Liver (tissue), 9 donors: ENCODE data around the gene LBHD1. TPM values are rescaled to one million over a fixed set of nuclear protein-coding genes. Genes with fewer than 3 reads are reported as not detected.

Experiments
- DNase-seq: peaks from one replicate; pipeline ENCODE4 v3.0.0-alpha.2; 2017; ENCODE audit warnings: low spot score
- H3K27ac ChIP-seq, 2 donors: one replicate each; pipeline ENCODE4 v1.7.0; 2013; ENCODE audit warnings: inconsistent platforms in 2 of 2, low read length in 2 of 2, control low read depth in 1 of 2, low read depth in 1 of 2, mild to moderate bottlenecking in 1 of 2
- H3K27me3 ChIP-seq, 4 donors: one replicate each; pipeline versions ENCODE4 v1.6.1 to v1.7.0; 2013; ENCODE audit warnings: low read length in 3 of 4, inconsistent platforms in 1 of 4, mild to moderate bottlenecking in 1 of 4, moderate library complexity in 1 of 4; ENCODE audit not compliant: control insufficient read depth in 4 of 4, insufficient read depth in 4 of 4
- H3K36me3 ChIP-seq, 4 donors: one replicate each; pipeline versions ENCODE4 v1.6.1 to v1.7.0; 2013; ENCODE audit warnings: low read length in 3 of 4, mild to moderate bottlenecking in 3 of 4, low read depth in 1 of 4, moderate library complexity in 1 of 4; ENCODE audit not compliant: control insufficient read depth in 4 of 4, insufficient read depth in 3 of 4
- H3K4me1 ChIP-seq, 4 donors: one replicate each; pipeline versions ENCODE4 v1.6.1 to v1.7.0; 2013; ENCODE audit warnings: low read length in 3 of 4, mild to moderate bottlenecking in 3 of 4, moderate library complexity in 1 of 4; ENCODE audit not compliant: control insufficient read depth in 4 of 4, insufficient read depth in 4 of 4
- H3K4me3 ChIP-seq, 3 donors: one replicate each; pipeline versions ENCODE4 v1.6.1 to v1.7.0; 2013; ENCODE audit warnings: low read length in 3 of 3, control low read depth in 1 of 3, low read depth in 1 of 3, mild to moderate bottlenecking in 1 of 3
- H3K9ac ChIP-seq, 2 donors: one replicate each; pipeline ENCODE4 v1.7.0; 2013; ENCODE audit warnings: low read length in 2 of 2, mild to moderate bottlenecking in 2 of 2, moderate library complexity in 2 of 2, control low read depth in 1 of 2, low read depth in 1 of 2
- H3K9me3 ChIP-seq, 4 donors: one replicate each; pipeline versions ENCODE4 v1.6.1 to v1.7.0; 2013; ENCODE audit warnings: low read length in 3 of 4; ENCODE audit not compliant: control insufficient read depth in 4 of 4
- EGR1 ChIP-seq, 2 donors: IDR thresholded peaks; 2 replicates each; pipeline ENCODE4 v1.6.1; 2016 to 2018; ENCODE audit warnings: antibody characterized with exemption in 2 of 2, low read depth in 2 of 2
- FOXA1 ChIP-seq: IDR thresholded peaks from 2 replicates; pipeline ENCODE4 v1.6.1; 2016; ENCODE audit warnings: antibody characterized with exemption
- FOXA2 ChIP-seq: IDR thresholded peaks from 2 replicates; pipeline ENCODE4 v1.6.1; 2016; ENCODE audit warnings: antibody characterized with exemption
- GABPA ChIP-seq, 2 donors: IDR thresholded peaks in 1 of 2; conservative IDR thresholded peaks in 1 of 2; 2 replicates each; pipeline ENCODE4 v1.6.1; 2016; ENCODE audit warnings: antibody characterized with exemption in 2 of 2, mild to moderate bottlenecking in 1 of 2, moderate library complexity in 1 of 2
- HNF4A ChIP-seq, 2 donors: conservative IDR thresholded peaks; 2 replicates each; pipeline ENCODE4 v1.6.1; 2016; ENCODE audit warnings: antibody characterized with exemption in 2 of 2, mild to moderate bottlenecking in 2 of 2
- HNF4G ChIP-seq: IDR thresholded peaks from 2 replicates; pipeline ENCODE4 v1.6.1; 2016; ENCODE audit warnings: antibody characterized with exemption
- JUND ChIP-seq, 2 donors: IDR thresholded peaks; 2 replicates each; pipeline ENCODE4 v1.6.1; 2016; ENCODE audit warnings: antibody characterized with exemption in 2 of 2
- MAX ChIP-seq: IDR thresholded peaks from 2 replicates; pipeline ENCODE4 v1.6.1; 2016; ENCODE audit warnings: antibody characterized with exemption
- NR2F2 ChIP-seq: IDR thresholded peaks from 2 replicates; pipeline ENCODE4 v1.6.1; 2016; ENCODE audit warnings: antibody characterized with exemption
- RAD21 ChIP-seq, 2 donors: IDR thresholded peaks; 2 replicates each; pipeline ENCODE4 v1.6.1; 2016; ENCODE audit warnings: antibody characterized with exemption in 2 of 2, mild to moderate bottlenecking in 2 of 2
- RXRA ChIP-seq, 2 donors: IDR thresholded peaks; 2 replicates each; pipeline ENCODE4 v1.6.1; 2017 to 2018; ENCODE audit warnings: antibody characterized with exemption in 2 of 2, mild to moderate bottlenecking in 1 of 2
- SP1 ChIP-seq: IDR thresholded peaks from 2 replicates; pipeline ENCODE4 v1.6.1; 2018; ENCODE audit warnings: antibody characterized with exemption, mild to moderate bottlenecking
- TAF1 ChIP-seq: conservative IDR thresholded peaks from 2 replicates; pipeline ENCODE4 v1.6.1; 2016; ENCODE audit warnings: antibody characterized with exemption, mild to moderate bottlenecking
- YY1 ChIP-seq: IDR thresholded peaks from 2 replicates; pipeline ENCODE4 v1.6.1; 2016; ENCODE audit warnings: antibody characterized with exemption, mild to moderate bottlenecking
- WGBS: extraction: QIAGEN DNeasy Blood & Tissue Kit; methylation state at CpG from one replicate; pipeline ENCODE4 v1.1.7; 2013; 5-methylcytosine and 5-hydroxymethylcytosine counted together
- polyA plus RNA-seq, 2 donors: library from polyadenylated mRNA; stranded (reverse) in 1 of 2; unstranded in 1 of 2; fragments of 200-250 nt in 1 of 2; fragments of >200 nt in 1 of 2; fragmentation: Nextera tagmentation in 1 of 2; extraction: Ambion mirVana in 1 of 2; gene quantifications; one replicate each; pipeline versions ENCODE4 v1.2.1 to v1.2.3, GENCODE V29; 2013 to 2015
- total RNA-seq, 2 donors: library from RNA; depleted of rRNA; stranded (reverse); fragments of >200 nt; gene quantifications; one replicate each; pipeline ENCODE4 v1.2.3, GENCODE V29; 2014
- TF ChIP-seq, protein P1 (sequence below): IDR thresholded peaks from 2 replicates; pipeline ENCODE4 v1.6.1; 2016; ENCODE audit warnings: antibody characterized with exemption
- TF ChIP-seq, protein P2 (sequence below): IDR thresholded peaks from 2 replicates; pipeline ENCODE4 v1.6.1; 2016; ENCODE audit warnings: antibody characterized with exemption
- TF ChIP-seq, protein P3 (sequence below): IDR thresholded peaks from 2 replicates; pipeline ENCODE4 v1.6.1; 2016; ENCODE audit warnings: antibody characterized with exemption, mild to moderate bottlenecking
- TF ChIP-seq, protein P4 (sequence below): fragments of 150-350 bp; IDR thresholded peaks from 2 replicates; pipeline ENCODE4 v1.5.1; 2017; ENCODE audit warnings: improper control_type of control experiment, low read depth, low read length; ENCODE audit not compliant: missing input control
- donor health status: healthy.
- donor health status: healthy.
- donor health status: healthy.
- donor health status: healthy.
- donor health status: healthy.

Gene LBHD1
- total and polyA plus RNA-seq, 4 donors = 1.6 to 4.4 (median 3.4) TPM

DNA sequence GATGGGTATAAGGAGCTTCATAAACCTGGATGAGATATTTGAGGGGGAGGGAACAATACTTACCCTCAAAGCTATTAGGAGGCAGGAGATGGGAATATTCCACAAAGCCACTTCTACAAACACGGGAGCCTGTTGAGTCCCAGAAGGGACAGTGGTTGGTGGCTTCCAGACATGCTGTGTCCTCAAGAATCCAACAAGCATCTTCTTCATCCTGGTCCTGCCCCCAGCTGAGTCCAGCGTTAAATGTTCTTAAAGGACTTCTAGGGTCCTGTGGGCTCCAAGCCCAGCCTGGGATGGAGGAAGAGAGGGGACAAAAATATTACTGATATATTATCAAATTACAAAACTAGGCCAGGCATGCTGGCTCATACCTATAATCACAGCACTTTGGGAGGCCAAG is 4.6 kb downstream of the LBHD1 start:
- Histone ChIP-seq H3K27me3 (no peaks in the 10 kb centered on the region), H3K4me3 (no peak overlapping the region), H3K4me1 (peaks cover 15 to 49% (median 35%) of the 10 kb centered on the region in 4 donors), H3K9me3 (no peaks in the 10 kb centered on the region), H3K27ac (no peak overlapping the region), H3K36me3 (peaks cover 1 to 10% (median 6%) of the 10 kb centered on the region in 4 donors), H3K9ac (no peak overlapping the region)
- DNase-seq = no peak
- TF ChIP-seq TAF1 (no peak), NR2F2 (no peak), MAX (no peak), FOXA2 (no peak), GABPA (IDR thresholded peaks at IDR 0.05 in 1 of 2, conservative IDR thresholded peaks at IDR 0.05 in 1 of 2) (no peak), FOXA1 (no peak), HNF4G (no peak), JUND (IDR thresholded peaks at IDR 0.05) (no peak), EGR1 (IDR thresholded peaks at IDR 0.05; ENCODE audit: low read depth in 2 of 2) (no peak), SP1 (no peak), HNF4A (conservative IDR thresholded peaks at IDR 0.05) (no peak), YY1 (no peak), RAD21 (IDR thresholded peaks at IDR 0.05) (no peak), RXRA (IDR thresholded peaks at IDR 0.05) (no peak)
- TF ChIP-seq, protein P1, sequence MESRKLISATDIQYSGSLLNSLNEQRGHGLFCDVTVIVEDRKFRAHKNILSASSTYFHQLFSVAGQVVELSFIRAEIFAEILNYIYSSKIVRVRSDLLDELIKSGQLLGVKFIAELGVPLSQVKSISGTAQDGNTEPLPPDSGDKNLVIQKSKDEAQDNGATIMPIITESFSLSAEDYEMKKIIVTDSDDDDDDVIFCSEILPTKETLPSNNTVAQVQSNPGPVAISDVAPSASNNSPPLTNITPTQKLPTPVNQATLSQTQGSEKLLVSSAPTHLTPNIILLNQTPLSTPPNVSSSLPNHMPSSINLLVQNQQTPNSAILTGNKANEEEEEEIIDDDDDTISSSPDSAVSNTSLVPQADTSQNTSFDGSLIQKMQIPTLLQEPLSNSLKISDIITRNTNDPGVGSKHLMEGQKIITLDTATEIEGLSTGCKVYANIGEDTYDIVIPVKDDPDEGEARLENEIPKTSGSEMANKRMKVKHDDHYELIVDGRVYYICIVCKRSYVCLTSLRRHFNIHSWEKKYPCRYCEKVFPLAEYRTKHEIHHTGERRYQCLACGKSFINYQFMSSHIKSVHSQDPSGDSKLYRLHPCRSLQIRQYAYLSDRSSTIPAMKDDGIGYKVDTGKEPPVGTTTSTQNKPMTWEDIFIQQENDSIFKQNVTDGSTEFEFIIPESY = no peak
- TF ChIP-seq, protein P2, sequence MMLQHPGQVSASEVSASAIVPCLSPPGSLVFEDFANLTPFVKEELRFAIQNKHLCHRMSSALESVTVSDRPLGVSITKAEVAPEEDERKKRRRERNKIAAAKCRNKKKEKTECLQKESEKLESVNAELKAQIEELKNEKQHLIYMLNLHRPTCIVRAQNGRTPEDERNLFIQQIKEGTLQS = no peak
- TF ChIP-seq, protein P3, sequence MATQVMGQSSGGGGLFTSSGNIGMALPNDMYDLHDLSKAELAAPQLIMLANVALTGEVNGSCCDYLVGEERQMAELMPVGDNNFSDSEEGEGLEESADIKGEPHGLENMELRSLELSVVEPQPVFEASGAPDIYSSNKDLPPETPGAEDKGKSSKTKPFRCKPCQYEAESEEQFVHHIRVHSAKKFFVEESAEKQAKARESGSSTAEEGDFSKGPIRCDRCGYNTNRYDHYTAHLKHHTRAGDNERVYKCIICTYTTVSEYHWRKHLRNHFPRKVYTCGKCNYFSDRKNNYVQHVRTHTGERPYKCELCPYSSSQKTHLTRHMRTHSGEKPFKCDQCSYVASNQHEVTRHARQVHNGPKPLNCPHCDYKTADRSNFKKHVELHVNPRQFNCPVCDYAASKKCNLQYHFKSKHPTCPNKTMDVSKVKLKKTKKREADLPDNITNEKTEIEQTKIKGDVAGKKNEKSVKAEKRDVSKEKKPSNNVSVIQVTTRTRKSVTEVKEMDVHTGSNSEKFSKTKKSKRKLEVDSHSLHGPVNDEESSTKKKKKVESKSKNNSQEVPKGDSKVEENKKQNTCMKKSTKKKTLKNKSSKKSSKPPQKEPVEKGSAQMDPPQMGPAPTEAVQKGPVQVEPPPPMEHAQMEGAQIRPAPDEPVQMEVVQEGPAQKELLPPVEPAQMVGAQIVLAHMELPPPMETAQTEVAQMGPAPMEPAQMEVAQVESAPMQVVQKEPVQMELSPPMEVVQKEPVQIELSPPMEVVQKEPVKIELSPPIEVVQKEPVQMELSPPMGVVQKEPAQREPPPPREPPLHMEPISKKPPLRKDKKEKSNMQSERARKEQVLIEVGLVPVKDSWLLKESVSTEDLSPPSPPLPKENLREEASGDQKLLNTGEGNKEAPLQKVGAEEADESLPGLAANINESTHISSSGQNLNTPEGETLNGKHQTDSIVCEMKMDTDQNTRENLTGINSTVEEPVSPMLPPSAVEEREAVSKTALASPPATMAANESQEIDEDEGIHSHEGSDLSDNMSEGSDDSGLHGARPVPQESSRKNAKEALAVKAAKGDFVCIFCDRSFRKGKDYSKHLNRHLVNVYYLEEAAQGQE = no peak
- TF ChIP-seq, protein P4, sequence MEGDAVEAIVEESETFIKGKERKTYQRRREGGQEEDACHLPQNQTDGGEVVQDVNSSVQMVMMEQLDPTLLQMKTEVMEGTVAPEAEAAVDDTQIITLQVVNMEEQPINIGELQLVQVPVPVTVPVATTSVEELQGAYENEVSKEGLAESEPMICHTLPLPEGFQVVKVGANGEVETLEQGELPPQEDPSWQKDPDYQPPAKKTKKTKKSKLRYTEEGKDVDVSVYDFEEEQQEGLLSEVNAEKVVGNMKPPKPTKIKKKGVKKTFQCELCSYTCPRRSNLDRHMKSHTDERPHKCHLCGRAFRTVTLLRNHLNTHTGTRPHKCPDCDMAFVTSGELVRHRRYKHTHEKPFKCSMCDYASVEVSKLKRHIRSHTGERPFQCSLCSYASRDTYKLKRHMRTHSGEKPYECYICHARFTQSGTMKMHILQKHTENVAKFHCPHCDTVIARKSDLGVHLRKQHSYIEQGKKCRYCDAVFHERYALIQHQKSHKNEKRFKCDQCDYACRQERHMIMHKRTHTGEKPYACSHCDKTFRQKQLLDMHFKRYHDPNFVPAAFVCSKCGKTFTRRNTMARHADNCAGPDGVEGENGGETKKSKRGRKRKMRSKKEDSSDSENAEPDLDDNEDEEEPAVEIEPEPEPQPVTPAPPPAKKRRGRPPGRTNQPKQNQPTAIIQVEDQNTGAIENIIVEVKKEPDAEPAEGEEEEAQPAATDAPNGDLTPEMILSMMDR = no peak
- WGBS = 92% methylated on average over 2 of the region's 2 CpGs
